HL-60 (cell line): Measurements from ENCODE around the gene CLCN4.

ENCODE experiments used
- DNase-seq, 2 experiments: peaks; one replicate each; pipeline ENCODE4 v3.0.0-alpha.2; 2010 to 2020; ENCODE audit warnings: low read depth in 1 of 2, low spot score in 1 of 2
- H3K27ac ChIP-seq: fragments of 250-450 bp; sonication (Bioruptor Pico); replicated peaks from 2 replicates; pipeline ENCODE4 v1.5.1; 2020; ENCODE audit warnings: mild to moderate bottlenecking, moderate library complexity
- H3K27me3 ChIP-seq: fragments of 250-450 bp; sonication (Bioruptor Pico); 2 replicates; pipeline ENCODE4 v1.5.1; 2021; ENCODE audit warnings: mild to moderate bottlenecking, moderate library complexity; ENCODE audit not compliant: insufficient read depth, poor library complexity, severe bottlenecking
- H3K4me3 ChIP-seq: replicated peaks from 2 replicates; pipeline ENCODE4 v1.5.1; 2011; ENCODE audit warnings: mild to moderate bottlenecking, control low read depth, low read length; ENCODE audit not compliant: insufficient read depth
- CTCF ChIP-seq: IDR thresholded peaks from one replicate; pipeline ENCODE4 v1.5.1; 2011; ENCODE audit warnings: low read length, control low read depth, inconsistent platforms; ENCODE audit not compliant: insufficient read depth
- GABPA ChIP-seq: IDR thresholded peaks from 2 replicates; pipeline ENCODE4 v1.6.1; 2012; ENCODE audit warnings: low read depth
- POLR2AphosphoS5 ChIP-seq: IDR thresholded peaks from 2 replicates; pipeline ENCODE4 v1.6.1; 2012; ENCODE audit warnings: low read depth
- REST ChIP-seq: IDR thresholded peaks from 2 replicates; pipeline ENCODE4 v1.6.1; 2012; ENCODE audit warnings: low read depth; ENCODE audit not compliant: insufficient replicate concordance
- SPI1 ChIP-seq: IDR thresholded peaks from 2 replicates; pipeline ENCODE4 v1.6.1; 2012; ENCODE audit warnings: low read depth, mild to moderate bottlenecking, borderline replicate concordance

The CLCN4 gene

DNA sequence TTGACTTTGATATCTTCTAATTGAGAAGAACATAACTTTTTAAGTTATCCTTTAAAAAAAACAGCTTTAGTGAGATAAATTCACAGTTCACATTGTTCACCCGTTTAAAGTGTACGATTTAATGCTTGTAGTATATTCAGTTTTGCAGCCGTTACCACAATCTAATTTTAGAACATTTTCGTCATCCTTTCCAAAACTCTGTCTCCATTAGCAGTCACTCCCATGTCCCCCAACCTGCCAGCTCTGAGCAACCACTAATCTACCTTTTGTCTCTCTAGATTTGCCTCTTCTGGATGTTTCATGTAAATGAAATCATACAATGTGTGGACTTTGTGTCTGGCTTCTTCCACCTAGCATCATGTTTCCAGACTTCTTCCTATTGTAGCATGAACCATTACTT is 38.6 kb downstream of the CLCN4 start:
- no peak for TF ChIP-seq SPI1
- TF ChIP-seq POLR2AphosphoS5: no peak
- TF ChIP-seq CTCF: no peak
- TF ChIP-seq REST: no peak
- no peak for TF ChIP-seq GABPA
- H3K27me3 ChIP-seq: no peaks in the 10 kb centered on the region
- no peak overlapping the region for H3K4me3 ChIP-seq
- H3K27ac ChIP-seq: no peak overlapping the region
- no peak for DNase-seq

GRCh38 chrX:10195947-10196346 is 39.2 kb downstream of the CLCN4 start:
- Histone ChIP-seq H3K4me3 (no peak overlapping the region), H3K27ac (no peak overlapping the region), H3K27me3 (no peaks in the 10 kb centered on the region)
- no peak for DNase-seq
- TF ChIP-seq GABPA (no peak), POLR2AphosphoS5 (no peak), REST (no peak)

DNA sequence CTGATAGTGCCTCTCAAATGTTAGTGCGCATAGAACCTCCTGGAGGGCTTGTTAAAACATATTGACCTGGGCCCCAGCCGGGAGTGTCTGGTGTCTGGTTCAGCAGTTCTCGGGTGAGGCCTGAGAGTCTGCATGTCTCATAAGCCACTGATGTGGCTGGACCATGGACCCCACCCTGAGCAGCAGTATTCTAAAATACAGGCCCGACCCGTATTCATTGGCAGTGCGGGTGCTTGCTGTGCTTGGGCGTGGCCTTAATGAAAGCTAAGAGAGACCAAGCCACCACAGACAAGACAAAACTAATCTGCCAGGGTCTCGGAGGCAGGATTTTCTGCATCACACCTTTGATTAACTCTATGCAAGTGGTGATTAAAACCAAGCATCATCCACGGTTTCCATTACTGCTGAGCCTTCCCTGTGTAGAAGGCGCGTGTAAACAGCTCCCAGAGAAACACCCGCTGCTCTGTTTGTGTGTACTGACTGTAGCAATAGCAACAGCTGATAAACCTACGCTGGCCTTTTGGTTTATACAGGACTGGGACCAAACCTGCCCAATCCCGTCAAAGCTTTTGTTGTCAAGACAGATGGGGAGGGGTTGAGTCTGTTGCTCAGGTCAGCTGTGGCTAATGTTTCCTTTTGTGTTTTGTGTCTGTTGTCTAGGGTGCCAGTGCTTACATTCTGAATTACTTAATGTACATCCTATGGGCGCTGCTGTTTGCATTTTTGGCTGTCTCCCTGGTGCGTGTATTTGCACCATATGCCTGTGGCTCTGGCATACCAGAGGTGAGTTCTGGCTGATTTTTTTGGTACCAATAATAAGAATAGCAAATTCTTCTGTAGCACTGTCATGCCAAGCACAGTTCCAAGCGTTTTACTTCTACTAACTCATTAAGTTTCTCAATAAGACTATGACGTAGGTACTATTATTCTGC is 40.8 kb downstream of the CLCN4 start:
- DNase-seq: no peak
- Histone ChIP-seq H3K27me3 (no peaks in the 10 kb centered on the region), H3K4me3 (no peak overlapping the region), H3K27ac (no peak overlapping the region)
- TF ChIP-seq SPI1 (no peak), GABPA (no peak), CTCF (no peak), POLR2AphosphoS5 (no peak), REST (no peak)
